ENCODE measurements around the gene FARP2.
"Not testable (repeated sequence)": the region's sequence is repeated elsewhere in the genome, so short reads cannot be mapped to it uniquely, and the experiment has no call there.

FARP2 gene

GRCh38 chr2:241399941-241400922, 44.1 kb downstream of the FARP2 start:
- Histone ChIP-seq H3K27ac (ENCODE audit: low read length) (no peak overlapping the region), H3K27me3 (ENCODE audit: low read depth, low read length) (no peaks in the 10 kb centered on the region), H3K4me1 (ENCODE audit: low read length) (no peaks in the 10 kb centered on the region), H3K79me2 (ENCODE audit: low read length) (peaks cover 8% of the 10 kb centered on the region), H3K4me2 (ENCODE audit: low read length) (no peak overlapping the region), H3K4me3 (ENCODE audit: low read length) (no peak overlapping the region), H4K20me1 (ENCODE audit: insufficient read depth, low read length) (peaks cover 3% of the 10 kb centered on the region; the same call in 1 of the 2 replicates), H3K9ac (ENCODE audit: low read length) (no peak overlapping the region), H3K36me3 (replicated peaks; ENCODE audit: low read depth, low read length) (peaks cover 7% of the 10 kb centered on the region), H2AFZ (ENCODE audit: low read depth, low read length) (no peak overlapping the region), H3K9me3 (ENCODE audit: insufficient read depth, low read length) (no peaks in the 10 kb centered on the region)
- TF ChIP-seq EZH2phosphoT487 (IDR thresholded peaks at IDR 0.05; ENCODE audit: low read depth) (no peak), CTCF (IDR thresholded peaks at IDR 0.05; ENCODE audit: low read depth, low read length) (no peak)

- H3K4me1 ChIP-seq (ENCODE audit: low read length) = no peaks in the 10 kb centered on the region
- H3K36me3 ChIP-seq (replicated peaks; ENCODE audit: low read depth, low read length) = peaks cover 20% of the 10 kb centered on the region
- TF ChIP-seq EZH2phosphoT487 (IDR thresholded peaks at IDR 0.05; ENCODE audit: low read depth) = no peak
- no peak for TF ChIP-seq CTCF (IDR thresholded peaks at IDR 0.05; ENCODE audit: low read depth, low read length)
- no peak overlapping the region for H3K4me2 ChIP-seq (ENCODE audit: low read length)
- no peaks in the 10 kb centered on the region for H3K79me2 ChIP-seq (ENCODE audit: low read length)
- H3K27me3 ChIP-seq (ENCODE audit: low read depth, low read length) = no peaks in the 10 kb centered on the region
- no peak overlapping the region for H3K27ac ChIP-seq (ENCODE audit: low read length)
- H2AFZ ChIP-seq (ENCODE audit: low read depth, low read length) = no peak overlapping the region
- no peaks in the 10 kb centered on the region for H3K9me3 ChIP-seq (ENCODE audit: insufficient read depth, low read length)
- H3K4me3 ChIP-seq (ENCODE audit: low read length) = no peak overlapping the region
- H3K9ac ChIP-seq (ENCODE audit: low read length) = no peak overlapping the region
- no peaks in the 10 kb centered on the region for H4K20me1 ChIP-seq (ENCODE audit: insufficient read depth, low read length)
These were observed 52.8 kb downstream of the FARP2 start for GRCh38 chr2:241408849-241409248.

- Histone ChIP-seq H3K79me2 (ENCODE audit: low read length) (no peaks in the 10 kb centered on the region), H4K20me1 (ENCODE audit: insufficient read depth, low read length) (no peaks in the 10 kb centered on the region), H3K4me3 (ENCODE audit: low read length) (no peak overlapping the region), H3K27me3 (ENCODE audit: low read depth, low read length) (no peaks in the 10 kb centered on the region), H3K9me3 (ENCODE audit: insufficient read depth, low read length) (no peaks in the 10 kb centered on the region), H3K36me3 (replicated peaks; ENCODE audit: low read depth, low read length) (peaks cover 18% of the 10 kb centered on the region), H3K9ac (ENCODE audit: low read length) (no peak overlapping the region), H2AFZ (ENCODE audit: low read depth, low read length) (no peak overlapping the region), H3K4me1 (ENCODE audit: low read length) (no peaks in the 10 kb centered on the region), H3K4me2 (ENCODE audit: low read length) (no peak overlapping the region), H3K27ac (ENCODE audit: low read length) (no peak overlapping the region)
- TF ChIP-seq EZH2phosphoT487 (IDR thresholded peaks at IDR 0.05; ENCODE audit: low read depth) (no peak), CTCF (IDR thresholded peaks at IDR 0.05; ENCODE audit: low read depth, low read length) (no peak)
These were observed 54.7 kb downstream of the FARP2 start for GRCh38 chr2:241410739-241411176.

- H3K27me3 ChIP-seq (ENCODE audit: low read depth, low read length) = no peaks in the 10 kb centered on the region
- H3K27ac ChIP-seq (ENCODE audit: low read length) = no peak overlapping the region
- no peaks in the 10 kb centered on the region for H4K20me1 ChIP-seq (ENCODE audit: insufficient read depth, low read length)
- no peaks in the 10 kb centered on the region for H3K4me1 ChIP-seq (ENCODE audit: low read length)
- TF ChIP-seq CTCF (IDR thresholded peaks at IDR 0.05; ENCODE audit: low read depth, low read length) (no peak), EZH2phosphoT487 (IDR thresholded peaks at IDR 0.05; ENCODE audit: low read depth) (no peak)
- H3K9ac ChIP-seq (ENCODE audit: low read length) = no peak overlapping the region
- H3K9me3 ChIP-seq (ENCODE audit: insufficient read depth, low read length) = no peaks in the 10 kb centered on the region
- peaks cover 18% of the 10 kb centered on the region for H3K36me3 ChIP-seq (replicated peaks; ENCODE audit: low read depth, low read length)
- H3K79me2 ChIP-seq (ENCODE audit: low read length) = no peaks in the 10 kb centered on the region
- H2AFZ ChIP-seq (ENCODE audit: low read depth, low read length) = no peak overlapping the region
- H3K4me2 ChIP-seq (ENCODE audit: low read length) = no peak overlapping the region
- no peak overlapping the region for H3K4me3 ChIP-seq (ENCODE audit: low read length)
These were observed 56.1 kb downstream of the FARP2 start for GRCh38 chr2:241412144-241412543.

GRCh38 chr2:241413501-241413900, 57.4 kb downstream of the FARP2 start:
- H3K4me3 ChIP-seq (ENCODE audit: low read length); H3K79me2 ChIP-seq (ENCODE audit: low read length); H3K9me3 ChIP-seq (ENCODE audit: insufficient read depth, low read length); H3K27me3 ChIP-seq (ENCODE audit: low read depth, low read length); H3K27ac ChIP-seq (ENCODE audit: low read length); H3K9ac ChIP-seq (ENCODE audit: low read length); H3K4me2 ChIP-seq (ENCODE audit: low read length); H2AFZ ChIP-seq (ENCODE audit: low read depth, low read length); H4K20me1 ChIP-seq (ENCODE audit: insufficient read depth, low read length); H3K4me1 ChIP-seq (ENCODE audit: low read length): not testable (repeated sequence)
- H3K36me3 ChIP-seq (replicated peaks; ENCODE audit: low read depth, low read length) = peaks cover 15% of the 10 kb centered on the region
